MG63 (cell line): ENCODE data around the gene CRLF2. TPM values are rescaled to one million over a fixed set of nuclear protein-coding genes. Genes with fewer than 3 reads are reported as not detected.
"Not testable (repeated sequence)": the region's sequence is repeated elsewhere in the genome, so short reads cannot be mapped to it uniquely, and the experiment has no call there.

Experiments used
- DNase-seq: peaks from one replicate; pipeline ENCODE4 v3.0.0-alpha.2; 2020
- H3K27me3 ChIP-seq: fragments of 250-450 bp; sonication (Bioruptor Pico); 2 replicates; pipeline ENCODE4 v1.5.1; 2020; ENCODE audit warnings: mild to moderate bottlenecking, moderate library complexity
- H3K36me3 ChIP-seq: fragments of 250-450 bp; sonication (Bioruptor Pico); 2 replicates; pipeline ENCODE4 v1.5.1; 2020; ENCODE audit warnings: mild to moderate bottlenecking, moderate library complexity
- H3K4me3 ChIP-seq: fragments of 250-450 bp; sonication (Bioruptor Pico); 2 replicates; pipeline ENCODE4 v1.5.1; 2020; ENCODE audit warnings: mild to moderate bottlenecking, moderate library complexity
- H3K9me3 ChIP-seq: fragments of 250-450 bp; sonication (Bioruptor Pico); 2 replicates; pipeline ENCODE4 v1.5.1; 2020; ENCODE audit warnings: mild to moderate bottlenecking, moderate library complexity
- total RNA-seq: library from RNA; depleted of rRNA; stranded (reverse); fragments of >200 nt; shearing (Covaris generic); gene quantifications from 2 replicates; pipeline ENCODE4 v1.2.3, GENCODE V29; 2014; ENCODE audit warnings: low replicate concordance; rRNA removed

The CRLF2 gene
- total RNA-seq, 1 experiment from 2014 or later = 1.7 TPM

- Histone ChIP-seq H3K4me3 (no peak overlapping the region), H3K27me3 (no peaks in the 10 kb centered on the region), H3K9me3 (peaks cover 4% of the 10 kb centered on the region), H3K36me3 (no peaks in the 10 kb centered on the region)
- DNase-seq = no peak
These were observed 52.9 kb downstream of the CRLF2 start for GRCh38 chrX:1159548-1159947.

- H3K27me3 ChIP-seq, DNase-seq: not testable (repeated sequence)
These were observed 55.6 kb downstream of the CRLF2 start for GRCh38 chrX:1156681-1157455.

GRCh38 chrX:1153940-1154339 is 58.5 kb downstream of the CRLF2 start:
- Histone ChIP-seq H3K27me3 (no peaks in the 10 kb centered on the region; the same call in 1 of the 2 replicates), H3K4me3 (no peak overlapping the region), H3K9me3 (no peaks in the 10 kb centered on the region; the same call in 1 of the 2 replicates), H3K36me3 (no peaks in the 10 kb centered on the region)
- DNase-seq = no peak

More at GRCh38 chrX:1156681-1157455, 55.6 kb downstream of the CRLF2 start:
- not testable (repeated sequence) for H3K9me3 ChIP-seq, H3K4me3 ChIP-seq, H3K36me3 ChIP-seq

GRCh38 chrX:1152090-1152489 is 60.4 kb downstream of the CRLF2 start:
- no peak for DNase-seq

GRCh38 chrX:1151378-1152077 is 60.9 kb downstream of the CRLF2 start:
- no peaks in the 10 kb centered on the region; the same call in 1 of the 2 replicates for H3K9me3 ChIP-seq
- DNase-seq = no peak
- H3K4me3 ChIP-seq = no peak overlapping the region
- H3K36me3 ChIP-seq = no peaks in the 10 kb centered on the region
- no peaks in the 10 kb centered on the region; the same call in 1 of the 2 replicates for H3K27me3 ChIP-seq

More at GRCh38 chrX:1152090-1152489, 60.4 kb downstream of the CRLF2 start:
- Histone ChIP-seq H3K9me3 (no peaks in the 10 kb centered on the region; the same call in 1 of the 2 replicates), H3K4me3 (no peak overlapping the region), H3K27me3 (no peaks in the 10 kb centered on the region; the same call in 1 of the 2 replicates), H3K36me3 (no peaks in the 10 kb centered on the region)

- H3K36me3 ChIP-seq = no peaks in the 10 kb centered on the region
- H3K4me3 ChIP-seq = no peak overlapping the region
- no peaks in the 10 kb centered on the region; the same call in 1 of the 2 replicates for H3K9me3 ChIP-seq
- no peaks in the 10 kb centered on the region; the same call in 1 of the 2 replicates for H3K27me3 ChIP-seq
- no peak for DNase-seq
These were observed 61.7 kb downstream of the CRLF2 start for GRCh38 chrX:1150569-1151347.

- no peak for DNase-seq
- Histone ChIP-seq H3K36me3 (no peaks in the 10 kb centered on the region), H3K9me3 (no peaks in the 10 kb centered on the region; the same call in 1 of the 2 replicates), H3K4me3 (no peak overlapping the region), H3K27me3 (no peaks in the 10 kb centered on the region; the same call in 1 of the 2 replicates)
These were observed 64.6 kb downstream of the CRLF2 start for GRCh38 chrX:1147611-1148515.

GRCh38 chrX:1144293-1144692 is 68.2 kb downstream of the CRLF2 start:
- H3K4me3 ChIP-seq = no peak overlapping the region
- H3K9me3 ChIP-seq = 0 out of 2 replicates have a peak, but pooled peaks cover 2% of the 10 kb centered on the region
- no peaks in the 10 kb centered on the region; the same call in 1 of the 2 replicates for H3K27me3 ChIP-seq
- H3K36me3 ChIP-seq = no peaks in the 10 kb centered on the region
- no peak for DNase-seq

Other genes with a start within 250 kb of the CRLF2 start
- gene CSF2RA, start 56.2 kb upstream of the CRLF2 start, total RNA-seq = 0.79 TPM in 1 of 2 replicates, not detected in the other
- not detected in 2 replicates for gene IL3RA, start 124.1 kb upstream of the CRLF2 start, total RNA-seq
- 478 and 634 TPM in 2 replicates for gene SLC25A6, start 179.5 kb upstream of the CRLF2 start, total RNA-seq
- gene ASMTL, start 240.3 kb upstream of the CRLF2 start, total RNA-seq = 29.3 and 60.9 TPM in 2 replicates